ENCODE data around the gene NUCKS1.

NUCKS1 gene

GRCh38 chr1:205714906-205715246 is 35.1 kb downstream of the NUCKS1 start:
- no peak overlapping the region for H3K4me2 ChIP-seq (ENCODE audit: low read length)
- H3K9me2 ChIP-seq (ENCODE audit: low read depth, low read length): no peaks in the 10 kb centered on the region
- no peaks in the 10 kb centered on the region for H3K4me1 ChIP-seq (ENCODE audit: insufficient read depth, low read length, severe bottlenecking)
- TF ChIP-seq CTCF (IDR thresholded peaks at IDR 0.05; ENCODE audit: low read length): no peak
- no peak for TF ChIP-seq EZH2 (IDR thresholded peaks at IDR 0.05; ENCODE audit: borderline replicate concordance, low read length)
- H3K27ac ChIP-seq (ENCODE audit: low read depth, low read length, poor library complexity, severe bottlenecking): no peak overlapping the region
- no peak overlapping the region for H2AFZ ChIP-seq (ENCODE audit: low read length)
- H3K9me3 ChIP-seq (ENCODE audit: low read length): no peaks in the 10 kb centered on the region
- H3K9ac ChIP-seq (ENCODE audit: low read length): no peak overlapping the region
- no peaks in the 10 kb centered on the region for H3K79me2 ChIP-seq (ENCODE audit: insufficient read depth, low read length)
- no peaks in the 10 kb centered on the region for H4K20me1 ChIP-seq (ENCODE audit: insufficient read depth, low read length)
- peaks cover 70% of the 10 kb centered on the region for H3K36me3 ChIP-seq (ENCODE audit: insufficient read depth, low read length)
- peaks cover 16% of the 10 kb centered on the region for H3F3A ChIP-seq (ENCODE audit: insufficient read depth, low read length)
- no peak overlapping the region for H3K4me3 ChIP-seq (ENCODE audit: low read depth, low read length, poor library complexity, severe bottlenecking)
- H3K27me3 ChIP-seq (ENCODE audit: insufficient read depth, low read length): no peaks in the 10 kb centered on the region

DNA sequence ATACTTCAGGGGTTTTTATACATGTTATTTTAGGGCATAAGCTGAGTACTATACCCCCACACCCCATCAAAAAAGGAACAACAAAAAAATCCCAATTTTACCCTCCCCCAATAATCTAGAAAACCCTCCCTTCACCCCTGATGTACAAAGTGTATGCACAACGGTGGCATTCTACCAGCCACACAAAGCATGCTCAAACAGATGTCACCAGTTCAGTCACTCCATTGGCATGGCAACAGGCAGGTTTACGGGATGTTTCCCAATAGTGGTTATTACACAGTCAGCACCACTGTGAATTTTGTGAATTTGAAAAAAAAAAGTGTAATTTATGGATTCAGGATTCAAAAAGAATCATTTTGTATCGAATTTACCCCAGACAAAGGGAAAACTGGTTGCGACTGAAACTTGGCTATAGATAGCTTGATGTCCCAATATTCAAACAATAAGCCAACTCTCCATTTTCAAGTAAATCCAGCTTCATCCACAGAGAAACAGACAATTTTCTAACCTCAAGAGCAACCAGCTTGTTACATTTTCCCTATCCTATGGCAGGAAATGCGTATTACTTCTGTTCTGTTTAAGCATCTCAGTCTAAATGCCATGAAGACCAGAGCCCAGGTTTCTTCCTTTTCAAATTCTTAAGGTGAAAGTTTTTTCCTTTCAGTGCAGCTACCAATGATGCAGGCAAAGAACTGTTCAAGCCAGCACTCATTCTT is 35.6 kb downstream of the NUCKS1 start:
- no peaks in the 10 kb centered on the region for H4K20me1 ChIP-seq (ENCODE audit: insufficient read depth, low read length)
- TF ChIP-seq EZH2 (IDR thresholded peaks at IDR 0.05; ENCODE audit: borderline replicate concordance, low read length) (no peak), CTCF (IDR thresholded peaks at IDR 0.05; ENCODE audit: low read length) (no peak)
- H3K9me3 ChIP-seq (ENCODE audit: low read length): no peaks in the 10 kb centered on the region
- H3K79me2 ChIP-seq (ENCODE audit: insufficient read depth, low read length): no peaks in the 10 kb centered on the region
- H3K4me1 ChIP-seq (ENCODE audit: insufficient read depth, low read length, severe bottlenecking): no peaks in the 10 kb centered on the region
- H3K36me3 ChIP-seq (ENCODE audit: insufficient read depth, low read length): peaks cover 70% of the 10 kb centered on the region
- H3K4me3 ChIP-seq (ENCODE audit: low read depth, low read length, poor library complexity, severe bottlenecking): no peak overlapping the region
- no peak overlapping the region for H3K4me2 ChIP-seq (ENCODE audit: low read length)
- peaks cover 12% of the 10 kb centered on the region for H3F3A ChIP-seq (ENCODE audit: insufficient read depth, low read length)
- H3K9me2 ChIP-seq (ENCODE audit: low read depth, low read length): no peaks in the 10 kb centered on the region
- no peak overlapping the region for H2AFZ ChIP-seq (ENCODE audit: low read length)
- no peak overlapping the region for H3K27ac ChIP-seq (ENCODE audit: low read depth, low read length, poor library complexity, severe bottlenecking)
- H3K9ac ChIP-seq (ENCODE audit: low read length): no peak overlapping the region
- no peaks in the 10 kb centered on the region for H3K27me3 ChIP-seq (ENCODE audit: insufficient read depth, low read length)

DNA sequence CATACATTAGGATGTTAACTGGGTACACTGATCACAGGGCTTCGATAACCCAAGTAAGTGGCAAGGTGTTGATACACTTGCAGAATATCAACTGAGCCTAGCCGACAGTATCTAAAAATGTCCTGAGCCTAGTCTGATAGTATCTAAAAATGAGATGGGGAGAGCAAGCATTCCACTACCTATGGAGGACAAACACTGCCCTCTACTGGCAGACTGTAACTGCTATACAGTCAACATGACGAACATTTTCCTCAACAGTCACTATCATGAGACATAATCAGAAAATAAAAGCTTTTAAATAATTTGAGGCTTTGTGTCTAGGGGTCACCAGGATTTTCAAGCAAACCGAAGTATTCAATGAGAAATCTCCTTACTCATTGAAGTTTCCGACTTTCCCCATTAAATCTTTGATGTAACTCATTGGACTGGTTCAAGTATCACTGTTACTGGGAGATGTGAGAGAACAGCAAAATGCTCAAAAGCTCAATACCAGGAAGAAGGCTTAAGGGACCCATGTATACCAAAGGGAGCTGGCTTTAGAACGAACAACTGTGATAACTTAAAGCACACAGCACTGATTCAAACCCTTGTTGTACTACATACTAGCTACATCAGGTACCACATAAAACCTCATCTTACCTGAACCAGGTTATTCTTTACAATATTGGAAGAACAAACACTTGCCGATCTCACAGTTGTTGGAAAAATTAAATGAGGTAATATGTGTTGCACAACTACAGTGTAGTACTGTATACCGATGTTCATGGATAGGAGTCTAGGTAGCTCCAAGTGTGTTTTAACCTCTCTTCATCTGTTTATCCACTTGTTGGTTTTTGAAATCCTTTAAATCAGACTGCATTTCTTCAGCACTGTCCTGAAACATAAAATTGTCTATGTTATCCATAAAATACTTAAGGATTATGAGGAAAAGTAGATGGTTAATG is 38.6 kb downstream of the NUCKS1 start:
- TF ChIP-seq EZH2 (IDR thresholded peaks at IDR 0.05; ENCODE audit: borderline replicate concordance, low read length): no peak
- TF ChIP-seq CTCF (IDR thresholded peaks at IDR 0.05; ENCODE audit: low read length): peak; percentile 94
- Histone ChIP-seq H3K9me3 (ENCODE audit: low read length) (no peaks in the 10 kb centered on the region), H3K9ac (ENCODE audit: low read length) (no peak overlapping the region), H3K9me2 (ENCODE audit: low read depth, low read length) (no peaks in the 10 kb centered on the region), H3K4me1 (ENCODE audit: insufficient read depth, low read length, severe bottlenecking) (no peaks in the 10 kb centered on the region), H3F3A (ENCODE audit: insufficient read depth, low read length) (peaks cover 12% of the 10 kb centered on the region), H2AFZ (ENCODE audit: low read length) (no peak overlapping the region), H3K4me3 (ENCODE audit: low read depth, low read length, poor library complexity, severe bottlenecking) (no peak overlapping the region), H3K36me3 (ENCODE audit: insufficient read depth, low read length) (peaks cover 58% of the 10 kb centered on the region), H3K4me2 (ENCODE audit: low read length) (no peak overlapping the region), H4K20me1 (ENCODE audit: insufficient read depth, low read length) (no peaks in the 10 kb centered on the region), H3K27me3 (ENCODE audit: insufficient read depth, low read length) (no peaks in the 10 kb centered on the region), H3K79me2 (ENCODE audit: insufficient read depth, low read length) (no peaks in the 10 kb centered on the region), H3K27ac (ENCODE audit: low read depth, low read length, poor library complexity, severe bottlenecking) (peak overlapping the region; percentile 38)

All from OCI-LY1 (cell line).